ENCODE measurements around the gene ACTL7B.

DNA sequence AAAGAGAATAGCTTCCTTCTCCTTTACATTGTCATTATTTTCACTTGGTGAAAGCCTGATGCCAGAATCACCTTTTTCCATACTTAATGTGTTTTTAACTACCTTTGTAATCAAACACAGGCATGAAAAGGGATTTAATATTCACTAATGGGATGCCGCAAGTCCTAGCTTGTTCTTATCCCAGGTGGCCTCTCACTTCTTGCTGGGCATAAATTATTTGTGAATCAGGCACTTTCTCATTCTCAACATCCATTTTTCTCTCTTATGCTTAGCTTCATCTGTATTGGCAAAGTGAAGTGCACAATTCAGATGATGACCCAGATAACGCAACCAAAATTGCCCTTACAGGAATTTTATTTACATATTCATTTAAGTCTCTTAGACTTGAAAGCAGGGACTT lies 10.9 kb downstream of the ACTL7B start:
- TF ChIP-seq CTCF (conservative IDR thresholded peaks at IDR 0.05 in 1 of 2, IDR thresholded peaks at IDR 0.05 in 1 of 2; ENCODE audit: low read depth in 1 of 2, low read length in 2 of 2) (no peak), EZH2 (IDR thresholded peaks at IDR 0.05; ENCODE audit: low read length, missing control alignments) (no peak)
